ENCODE measurements around the gene TMEM129.

Gene TMEM129

GRCh38 chr4:1686440-1687036 lies 34.6 kb downstream of the TMEM129 start:
- Histone ChIP-seq H3K9me2 (ENCODE audit: low read depth, low read length) (no peaks in the 10 kb centered on the region), H3K9me3 (ENCODE audit: low read length) (no peaks in the 10 kb centered on the region), H3K4me2 (ENCODE audit: low read length) (no peak overlapping the region), H3K4me1 (ENCODE audit: insufficient read depth, low read length, severe bottlenecking) (peaks cover 15% of the 10 kb centered on the region), H2AFZ (ENCODE audit: low read length) (no peak overlapping the region), H3K79me2 (ENCODE audit: insufficient read depth, low read length) (no peaks in the 10 kb centered on the region), H3F3A (ENCODE audit: insufficient read depth, low read length) (no peaks in the 10 kb centered on the region), H3K4me3 (ENCODE audit: low read depth, low read length, poor library complexity, severe bottlenecking) (no peak overlapping the region), H3K27me3 (ENCODE audit: insufficient read depth, low read length) (no peaks in the 10 kb centered on the region), H3K36me3 (ENCODE audit: insufficient read depth, low read length) (peaks cover 13% of the 10 kb centered on the region), H3K9ac (ENCODE audit: low read length) (no peak overlapping the region), H4K20me1 (ENCODE audit: insufficient read depth, low read length) (no peaks in the 10 kb centered on the region), H3K27ac (ENCODE audit: low read depth, low read length, poor library complexity, severe bottlenecking) (no peak overlapping the region)
- TF ChIP-seq EZH2 (IDR thresholded peaks at IDR 0.05; ENCODE audit: borderline replicate concordance, low read length) (no peak), CTCF (IDR thresholded peaks at IDR 0.05; ENCODE audit: low read length) (no peak)

GRCh38 chr4:1685235-1686150 lies 35.6 kb downstream of the TMEM129 start:
- H3K4me2 ChIP-seq (ENCODE audit: low read length): peak overlapping the region; percentile 76
- no peaks in the 10 kb centered on the region for H3K79me2 ChIP-seq (ENCODE audit: insufficient read depth, low read length)
- H3K4me1 ChIP-seq (ENCODE audit: insufficient read depth, low read length, severe bottlenecking): peaks cover 15% of the 10 kb centered on the region
- H3K9ac ChIP-seq (ENCODE audit: low read length): peak overlapping the region; percentile 54; the same call in 1 of the 2 replicates
- H3K9me3 ChIP-seq (ENCODE audit: low read length): no peaks in the 10 kb centered on the region
- no peaks in the 10 kb centered on the region for H3K9me2 ChIP-seq (ENCODE audit: low read depth, low read length)
- TF ChIP-seq EZH2 (IDR thresholded peaks at IDR 0.05; ENCODE audit: borderline replicate concordance, low read length): no peak
- TF ChIP-seq CTCF (IDR thresholded peaks at IDR 0.05; ENCODE audit: low read length): no peak
- H3K4me3 ChIP-seq (ENCODE audit: low read depth, low read length, poor library complexity, severe bottlenecking): peak overlapping the region; percentile 59
- H3K36me3 ChIP-seq (ENCODE audit: insufficient read depth, low read length): peaks cover 3% of the 10 kb centered on the region
- H3K27ac ChIP-seq (ENCODE audit: low read depth, low read length, poor library complexity, severe bottlenecking): no peak overlapping the region
- no peaks in the 10 kb centered on the region for H4K20me1 ChIP-seq (ENCODE audit: insufficient read depth, low read length)
- H3F3A ChIP-seq (ENCODE audit: insufficient read depth, low read length): no peaks in the 10 kb centered on the region
- H3K27me3 ChIP-seq (ENCODE audit: insufficient read depth, low read length): no peaks in the 10 kb centered on the region
- no peak overlapping the region for H2AFZ ChIP-seq (ENCODE audit: low read length)

- no peaks in the 10 kb centered on the region for H3K9me2 ChIP-seq (ENCODE audit: low read depth, low read length)
- no peaks in the 10 kb centered on the region for H3K36me3 ChIP-seq (ENCODE audit: insufficient read depth, low read length)
- peak overlapping the region; percentile 54; the same call in 1 of the 2 replicates for H3K9ac ChIP-seq (ENCODE audit: low read length)
- H2AFZ ChIP-seq (ENCODE audit: low read length): no peak overlapping the region
- no peaks in the 10 kb centered on the region for H3K27me3 ChIP-seq (ENCODE audit: insufficient read depth, low read length)
- H3K9me3 ChIP-seq (ENCODE audit: low read length): no peaks in the 10 kb centered on the region
- peak overlapping the region; percentile 59 for H3K4me3 ChIP-seq (ENCODE audit: low read depth, low read length, poor library complexity, severe bottlenecking)
- no peaks in the 10 kb centered on the region for H3F3A ChIP-seq (ENCODE audit: insufficient read depth, low read length)
- no peak overlapping the region for H3K27ac ChIP-seq (ENCODE audit: low read depth, low read length, poor library complexity, severe bottlenecking)
- no peaks in the 10 kb centered on the region for H3K79me2 ChIP-seq (ENCODE audit: insufficient read depth, low read length)
- peaks cover 15% of the 10 kb centered on the region for H3K4me1 ChIP-seq (ENCODE audit: insufficient read depth, low read length, severe bottlenecking)
- H4K20me1 ChIP-seq (ENCODE audit: insufficient read depth, low read length): no peaks in the 10 kb centered on the region
- H3K4me2 ChIP-seq (ENCODE audit: low read length): peak overlapping the region; percentile 76
- no peak for TF ChIP-seq CTCF (IDR thresholded peaks at IDR 0.05; ENCODE audit: low read length)
- no peak for TF ChIP-seq EZH2 (IDR thresholded peaks at IDR 0.05; ENCODE audit: borderline replicate concordance, low read length)
Measured at GRCh38 chr4:1684506-1685234, 36.5 kb downstream of the TMEM129 start.

Data from OCI-LY1 (cell line).